ENCODE results near the gene COX4I1.
A peak's percentile ranks its signal among the peaks of the same experiment; 100 is the strongest.

Gene COX4I1

DNA sequence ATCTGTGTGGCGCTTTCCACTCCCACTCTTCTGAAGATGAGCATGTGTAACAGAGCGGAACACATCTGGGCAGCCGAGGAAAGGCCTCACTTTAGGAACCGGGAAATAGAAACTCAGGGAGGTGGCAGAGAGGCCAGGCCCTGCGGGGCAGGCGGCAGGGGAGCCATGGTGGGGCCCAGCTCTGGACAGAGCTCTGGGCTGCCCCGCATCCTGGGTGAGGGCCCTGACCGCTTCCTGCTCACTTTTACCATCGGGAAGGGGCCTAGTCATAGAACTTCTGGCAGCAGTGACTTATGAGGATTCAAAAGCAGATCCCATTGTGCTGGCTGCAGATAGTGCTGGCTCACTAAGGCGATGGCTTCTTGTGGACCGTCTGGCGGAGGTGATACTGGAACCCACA, 22.6 kb downstream of the COX4I1 start:
- no peaks in the 10 kb centered on the region for H3K4me1 ChIP-seq (ENCODE audit: control insufficient read depth in 1 of 2, insufficient read depth in 2 of 2, low read length in 2 of 2)
- no peak overlapping the region for H4K12ac ChIP-seq (ENCODE audit: low read depth, low read length)
- no peak overlapping the region for H4K8ac ChIP-seq (ENCODE audit: low read depth, low read length)
- H2BK120ac ChIP-seq (ENCODE audit: insufficient read depth, low read length, poor library complexity), result no peak overlapping the region
- no peak overlapping the region for H3K4ac ChIP-seq (ENCODE audit: low read depth, low read length)
- H3K4me2 ChIP-seq (ENCODE audit: low read length), result no peak overlapping the region
- H3K27ac ChIP-seq (ENCODE audit: low read depth, low read length), result no peak overlapping the region
- H3K9ac ChIP-seq (ENCODE audit: low read length), result no peak overlapping the region
- WGBS (ENCODE audit: extremely low coverage, insufficient coverage, insufficient read length), result no CpG with 5 or more reads among the region's 12 CpGs
- no peak overlapping the region for H3K4me3 ChIP-seq (ENCODE audit: low read depth, low read length)
- no peaks in the 10 kb centered on the region for H3K36me3 ChIP-seq (ENCODE audit: control insufficient read depth in 1 of 2, insufficient read depth in 2 of 2, low read length in 2 of 2)
- H2AK5ac ChIP-seq (ENCODE audit: low read length), result no peak overlapping the region
- H3K27me3 ChIP-seq (ENCODE audit: insufficient read depth, low read length), result no peaks in the 10 kb centered on the region
- H3K79me2 ChIP-seq (ENCODE audit: control insufficient read depth, insufficient read depth, low read length, poor library complexity), result no peaks in the 10 kb centered on the region
- H4K91ac ChIP-seq (ENCODE audit: low read depth, low read length), result no peak overlapping the region
- no peak overlapping the region for H3K23ac ChIP-seq (ENCODE audit: low read length)
- no peak for DNase-seq
- H2AFZ ChIP-seq (ENCODE audit: insufficient read depth, low read length, poor library complexity), result no peak overlapping the region
- H2BK12ac ChIP-seq (ENCODE audit: low read length), result no peak overlapping the region
- H3K79me1 ChIP-seq (ENCODE audit: low read length), result no peaks in the 10 kb centered on the region
- H3K9me3 ChIP-seq (ENCODE audit: insufficient read depth, low read depth, low read length), result peaks cover 3% of the 10 kb centered on the region
- H3K18ac ChIP-seq (ENCODE audit: low read length), result no peak overlapping the region
- H2BK5ac ChIP-seq (ENCODE audit: low read depth, low read length, poor library complexity), result no peak overlapping the region
- no peak overlapping the region for H3K14ac ChIP-seq (ENCODE audit: low read length)

DNA sequence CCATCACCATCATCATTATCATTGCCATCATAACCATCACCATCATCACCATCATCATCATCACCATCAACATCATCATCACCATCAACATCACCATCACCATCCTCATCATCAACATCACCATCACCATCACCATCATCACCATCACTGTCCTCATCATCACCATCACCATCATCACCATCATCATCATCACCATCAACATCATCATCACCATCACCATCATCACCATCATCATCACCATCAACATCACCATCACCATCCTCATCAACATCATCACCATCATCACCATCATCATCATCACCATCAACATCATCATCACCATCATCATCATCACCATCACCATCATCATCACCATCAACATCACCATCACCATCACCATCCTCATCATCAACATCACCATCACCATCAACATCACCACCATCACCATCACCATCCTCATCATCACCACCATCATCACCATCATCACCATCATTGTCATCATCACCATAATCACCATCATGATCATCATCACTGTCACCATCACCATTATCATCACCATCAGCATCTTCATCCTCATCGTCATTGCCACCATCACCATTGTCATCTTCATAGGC, 23.9 kb downstream of the COX4I1 start:
- WGBS (ENCODE audit: extremely low coverage, insufficient coverage, insufficient read length), result no CpG with 5 or more reads among the region's 1 CpG
- Histone ChIP-seq H2AFZ (ENCODE audit: insufficient read depth, low read length, poor library complexity) (no peak overlapping the region), H3K14ac (ENCODE audit: low read length) (no peak overlapping the region), H3K9me3 (ENCODE audit: insufficient read depth, low read depth, low read length) (peaks cover 3% of the 10 kb centered on the region), H4K8ac (ENCODE audit: low read depth, low read length) (no peak overlapping the region), H3K4me2 (ENCODE audit: low read length) (no peak overlapping the region), H3K79me2 (ENCODE audit: control insufficient read depth, insufficient read depth, low read length, poor library complexity) (no peaks in the 10 kb centered on the region), H3K36me3 (ENCODE audit: control insufficient read depth in 1 of 2, insufficient read depth in 2 of 2, low read length in 2 of 2) (no peaks in the 10 kb centered on the region), H3K4me1 (ENCODE audit: control insufficient read depth in 1 of 2, insufficient read depth in 2 of 2, low read length in 2 of 2) (no peaks in the 10 kb centered on the region), H3K18ac (ENCODE audit: low read length) (no peak overlapping the region), H3K27me3 (ENCODE audit: insufficient read depth, low read length) (no peaks in the 10 kb centered on the region), H3K79me1 (ENCODE audit: low read length) (no peaks in the 10 kb centered on the region), H2BK120ac (ENCODE audit: insufficient read depth, low read length, poor library complexity) (no peak overlapping the region), H3K4ac (ENCODE audit: low read depth, low read length) (no peak overlapping the region), H3K9ac (ENCODE audit: low read length) (no peak overlapping the region), H4K12ac (ENCODE audit: low read depth, low read length) (no peak overlapping the region), H2BK12ac (ENCODE audit: low read length) (no peak overlapping the region), H2BK5ac (ENCODE audit: low read depth, low read length, poor library complexity) (no peak overlapping the region), H3K27ac (ENCODE audit: low read depth, low read length) (no peak overlapping the region), H2AK5ac (ENCODE audit: low read length) (no peak overlapping the region), H4K91ac (ENCODE audit: low read depth, low read length) (no peak overlapping the region), H3K4me3 (ENCODE audit: low read depth, low read length) (no peak overlapping the region), H3K23ac (ENCODE audit: low read length) (no peak overlapping the region)
- DNase-seq, result no peak

DNA sequence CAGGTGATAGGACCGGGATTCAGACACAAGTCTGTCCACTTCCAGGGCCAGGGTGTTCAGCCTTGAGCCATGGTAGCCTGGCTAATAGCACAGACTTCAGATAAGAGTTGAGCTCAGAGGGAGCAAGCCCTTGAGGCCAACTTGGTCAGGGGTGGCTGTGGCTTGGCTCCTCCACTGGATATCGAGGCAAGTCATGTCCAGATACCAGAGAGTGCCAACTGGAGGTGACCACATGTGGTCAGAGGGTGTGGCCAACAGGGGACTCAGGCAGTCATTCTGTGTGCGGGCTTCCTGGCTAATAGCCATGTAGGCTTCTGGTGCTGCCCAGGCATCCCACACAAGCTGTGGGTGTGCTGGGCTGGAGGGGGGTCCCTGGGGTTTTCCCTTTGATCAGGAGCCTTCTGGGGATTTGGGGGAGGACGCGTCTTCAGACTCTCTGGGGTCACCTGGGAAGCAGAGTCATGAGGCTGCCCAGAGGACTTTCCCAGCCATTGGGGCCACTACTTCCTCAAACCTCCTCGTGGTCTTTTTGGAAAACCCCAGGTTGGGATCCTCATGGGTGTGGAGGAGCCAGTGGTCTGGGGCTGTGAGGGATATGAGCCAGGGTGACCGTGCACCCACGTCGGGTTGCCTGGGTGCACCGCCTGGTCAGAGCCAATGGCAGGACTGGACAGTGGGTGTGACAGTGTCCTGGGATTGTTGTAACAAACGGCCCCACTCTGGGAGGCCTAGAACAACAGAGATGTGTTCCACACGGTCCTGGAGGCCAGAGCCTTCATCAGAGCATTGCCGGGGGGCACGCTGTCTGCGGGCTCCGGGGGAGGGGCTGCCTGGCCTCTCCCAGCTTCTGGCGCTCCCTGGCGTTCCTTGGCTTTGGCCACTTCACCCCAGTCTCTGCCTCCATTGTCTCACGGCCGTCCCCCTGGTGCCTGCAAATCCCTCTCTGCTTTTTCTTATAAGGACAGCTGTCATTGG, 25.0 kb downstream of the COX4I1 start:
- no peak overlapping the region for H4K91ac ChIP-seq (ENCODE audit: low read depth, low read length)
- H4K12ac ChIP-seq (ENCODE audit: low read depth, low read length), result no peak overlapping the region
- H3K79me1 ChIP-seq (ENCODE audit: low read length), result no peaks in the 10 kb centered on the region
- H3K4me3 ChIP-seq (ENCODE audit: low read depth, low read length), result no peak overlapping the region
- no peak overlapping the region for H2BK120ac ChIP-seq (ENCODE audit: insufficient read depth, low read length, poor library complexity)
- no peak overlapping the region for H3K9ac ChIP-seq (ENCODE audit: low read length)
- no peak overlapping the region for H2AK5ac ChIP-seq (ENCODE audit: low read length)
- H3K27ac ChIP-seq (ENCODE audit: low read depth, low read length), result no peak overlapping the region
- no peak overlapping the region for H3K23ac ChIP-seq (ENCODE audit: low read length)
- H3K9me3 ChIP-seq (ENCODE audit: insufficient read depth, low read depth, low read length), result peaks cover 3% of the 10 kb centered on the region
- H2BK5ac ChIP-seq (ENCODE audit: low read depth, low read length, poor library complexity), result no peak overlapping the region
- H2AFZ ChIP-seq (ENCODE audit: insufficient read depth, low read length, poor library complexity), result no peak overlapping the region
- no peaks in the 10 kb centered on the region for H3K4me1 ChIP-seq (ENCODE audit: control insufficient read depth in 1 of 2, insufficient read depth in 2 of 2, low read length in 2 of 2)
- H3K14ac ChIP-seq (ENCODE audit: low read length), result no peak overlapping the region
- H3K27me3 ChIP-seq (ENCODE audit: insufficient read depth, low read length), result no peaks in the 10 kb centered on the region
- no peak overlapping the region for H3K18ac ChIP-seq (ENCODE audit: low read length)
- H4K8ac ChIP-seq (ENCODE audit: low read depth, low read length), result no peak overlapping the region
- H3K79me2 ChIP-seq (ENCODE audit: control insufficient read depth, insufficient read depth, low read length, poor library complexity), result no peaks in the 10 kb centered on the region
- H2BK12ac ChIP-seq (ENCODE audit: low read length), result no peak overlapping the region
- H3K4me2 ChIP-seq (ENCODE audit: low read length), result no peak overlapping the region
- DNase-seq, result peak; percentile 36 to 40
- H3K4ac ChIP-seq (ENCODE audit: low read depth, low read length), result no peak overlapping the region
- H3K36me3 ChIP-seq (ENCODE audit: control insufficient read depth in 1 of 2, insufficient read depth in 2 of 2, low read length in 2 of 2), result no peaks in the 10 kb centered on the region
- WGBS (ENCODE audit: extremely low coverage, insufficient coverage, insufficient read length), result no CpG with 5 or more reads among the region's 20 CpGs

DNA sequence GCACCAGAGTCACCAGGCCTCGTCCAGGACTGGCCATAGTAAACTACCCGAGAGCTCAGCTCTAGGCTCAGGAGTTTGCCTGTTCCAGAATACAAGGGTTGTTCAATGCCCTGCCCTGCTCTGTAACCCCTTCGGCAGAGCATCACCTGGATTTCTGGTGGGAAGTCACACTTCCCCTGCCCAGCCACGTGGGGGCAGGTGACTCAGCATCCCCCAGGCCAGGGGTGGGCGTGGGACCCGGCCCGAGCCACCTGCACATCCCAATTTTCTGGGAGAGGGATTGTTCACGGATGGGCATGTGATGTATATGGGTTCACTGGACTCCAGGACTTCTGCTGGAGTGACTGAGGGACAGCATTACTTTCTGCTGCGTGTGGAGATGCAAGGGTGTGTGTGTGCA, 25.8 kb downstream of the COX4I1 start:
- Histone ChIP-seq H3K27me3 (ENCODE audit: insufficient read depth, low read length) (no peaks in the 10 kb centered on the region), H3K79me1 (ENCODE audit: low read length) (no peaks in the 10 kb centered on the region), H2BK5ac (ENCODE audit: low read depth, low read length, poor library complexity) (no peak overlapping the region), H2BK12ac (ENCODE audit: low read length) (no peak overlapping the region), H3K4ac (ENCODE audit: low read depth, low read length) (no peak overlapping the region), H3K14ac (ENCODE audit: low read length) (no peak overlapping the region), H3K36me3 (ENCODE audit: control insufficient read depth in 1 of 2, insufficient read depth in 2 of 2, low read length in 2 of 2) (no peaks in the 10 kb centered on the region), H3K9ac (ENCODE audit: low read length) (no peak overlapping the region), H3K79me2 (ENCODE audit: control insufficient read depth, insufficient read depth, low read length, poor library complexity) (no peaks in the 10 kb centered on the region), H2AK5ac (ENCODE audit: low read length) (no peak overlapping the region), H4K8ac (ENCODE audit: low read depth, low read length) (no peak overlapping the region), H3K18ac (ENCODE audit: low read length) (no peak overlapping the region), H3K23ac (ENCODE audit: low read length) (no peak overlapping the region), H3K4me1 (ENCODE audit: control insufficient read depth in 1 of 2, insufficient read depth in 2 of 2, low read length in 2 of 2) (no peaks in the 10 kb centered on the region), H4K91ac (ENCODE audit: low read depth, low read length) (no peak overlapping the region), H4K12ac (ENCODE audit: low read depth, low read length) (no peak overlapping the region), H3K27ac (ENCODE audit: low read depth, low read length) (no peak overlapping the region), H2BK120ac (ENCODE audit: insufficient read depth, low read length, poor library complexity) (no peak overlapping the region), H3K4me3 (ENCODE audit: low read depth, low read length) (no peak overlapping the region), H3K4me2 (ENCODE audit: low read length) (no peak overlapping the region), H2AFZ (ENCODE audit: insufficient read depth, low read length, poor library complexity) (no peak overlapping the region), H3K9me3 (ENCODE audit: insufficient read depth, low read depth, low read length) (peaks cover 6% of the 10 kb centered on the region)
- DNase-seq, result no peak
- no CpG with 5 or more reads among the region's 9 CpGs for WGBS (ENCODE audit: extremely low coverage, insufficient coverage, insufficient read length)
